ENCODE results near the gene SLC9A3.

GRCh38 chr5:496028-496427 is 28.2 kb downstream of the SLC9A3 start:
- TF ChIP-seq CTCF (IDR thresholded peaks at IDR 0.05) (no peak), POLR2A (IDR thresholded peaks at IDR 0.05) (no peak), EP300 (IDR thresholded peaks at IDR 0.05) (no peak)
